Epithelial cell of proximal tubule (primary cell): ENCODE data around the gene FRMD4B. TPM values are rescaled to one million over a fixed set of nuclear protein-coding genes. Genes with fewer than 3 reads are reported as not detected.

Source experiments
- DNase-seq: peaks from one replicate; pipeline ENCODE4 v3.0.0-alpha.2; 2011; ENCODE audit warnings: low read depth
- H3K4me3 ChIP-seq: 2 replicates; pipeline ENCODE4 v1.5.1; 2011; ENCODE audit warnings: low read depth, mild to moderate bottlenecking, low read length
- total RNA-seq: library from RNA; depleted of rRNA; stranded (reverse); fragments of >200 nt; gene quantifications from 2 replicates; pipeline ENCODE4 v1.2.3, GENCODE V29; 2015
- TF ChIP-seq, protein P1 (sequence below): conservative IDR thresholded peaks from 2 replicates; pipeline ENCODE4 v1.5.1; 2012; ENCODE audit warnings: low read depth, mild to moderate bottlenecking, low read length

The FRMD4B gene
- total RNA-seq, 1 donor from 2014 or later: 21.7 TPM

DNA sequence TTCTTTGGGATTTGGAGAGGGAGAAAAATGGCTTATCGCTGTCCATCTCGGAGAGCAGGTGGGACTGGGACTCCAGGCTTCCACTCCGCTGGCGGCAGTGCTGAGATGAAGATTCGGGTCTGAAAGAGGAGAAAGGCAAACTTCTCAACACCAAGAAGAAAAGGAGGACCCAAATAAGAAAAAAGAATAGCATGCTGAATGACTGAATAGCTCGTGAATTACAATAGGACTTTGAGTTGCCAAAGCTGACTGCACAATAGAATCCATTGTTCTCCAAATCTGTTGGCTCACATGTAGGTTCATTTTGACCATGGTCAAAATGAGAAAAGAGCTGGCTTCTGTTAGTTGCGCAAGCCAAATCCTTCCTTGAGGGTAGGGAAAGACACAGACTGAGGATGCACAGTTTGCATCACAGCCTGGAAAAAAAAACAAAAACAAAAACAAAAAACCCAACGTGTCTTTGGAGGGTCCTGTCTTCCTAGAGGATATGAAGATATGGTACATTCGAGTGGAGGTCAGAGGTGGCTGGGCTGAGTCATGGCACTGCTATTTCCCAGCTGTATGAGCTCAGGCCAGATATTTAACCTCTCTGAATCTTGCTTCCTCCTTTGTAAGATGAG is 204.2 kb downstream of the FRMD4B start:
- H3K4me3 ChIP-seq: no peak overlapping the region
- DNase-seq: no peak
- TF ChIP-seq, protein P1, sequence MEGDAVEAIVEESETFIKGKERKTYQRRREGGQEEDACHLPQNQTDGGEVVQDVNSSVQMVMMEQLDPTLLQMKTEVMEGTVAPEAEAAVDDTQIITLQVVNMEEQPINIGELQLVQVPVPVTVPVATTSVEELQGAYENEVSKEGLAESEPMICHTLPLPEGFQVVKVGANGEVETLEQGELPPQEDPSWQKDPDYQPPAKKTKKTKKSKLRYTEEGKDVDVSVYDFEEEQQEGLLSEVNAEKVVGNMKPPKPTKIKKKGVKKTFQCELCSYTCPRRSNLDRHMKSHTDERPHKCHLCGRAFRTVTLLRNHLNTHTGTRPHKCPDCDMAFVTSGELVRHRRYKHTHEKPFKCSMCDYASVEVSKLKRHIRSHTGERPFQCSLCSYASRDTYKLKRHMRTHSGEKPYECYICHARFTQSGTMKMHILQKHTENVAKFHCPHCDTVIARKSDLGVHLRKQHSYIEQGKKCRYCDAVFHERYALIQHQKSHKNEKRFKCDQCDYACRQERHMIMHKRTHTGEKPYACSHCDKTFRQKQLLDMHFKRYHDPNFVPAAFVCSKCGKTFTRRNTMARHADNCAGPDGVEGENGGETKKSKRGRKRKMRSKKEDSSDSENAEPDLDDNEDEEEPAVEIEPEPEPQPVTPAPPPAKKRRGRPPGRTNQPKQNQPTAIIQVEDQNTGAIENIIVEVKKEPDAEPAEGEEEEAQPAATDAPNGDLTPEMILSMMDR: no peak

DNA sequence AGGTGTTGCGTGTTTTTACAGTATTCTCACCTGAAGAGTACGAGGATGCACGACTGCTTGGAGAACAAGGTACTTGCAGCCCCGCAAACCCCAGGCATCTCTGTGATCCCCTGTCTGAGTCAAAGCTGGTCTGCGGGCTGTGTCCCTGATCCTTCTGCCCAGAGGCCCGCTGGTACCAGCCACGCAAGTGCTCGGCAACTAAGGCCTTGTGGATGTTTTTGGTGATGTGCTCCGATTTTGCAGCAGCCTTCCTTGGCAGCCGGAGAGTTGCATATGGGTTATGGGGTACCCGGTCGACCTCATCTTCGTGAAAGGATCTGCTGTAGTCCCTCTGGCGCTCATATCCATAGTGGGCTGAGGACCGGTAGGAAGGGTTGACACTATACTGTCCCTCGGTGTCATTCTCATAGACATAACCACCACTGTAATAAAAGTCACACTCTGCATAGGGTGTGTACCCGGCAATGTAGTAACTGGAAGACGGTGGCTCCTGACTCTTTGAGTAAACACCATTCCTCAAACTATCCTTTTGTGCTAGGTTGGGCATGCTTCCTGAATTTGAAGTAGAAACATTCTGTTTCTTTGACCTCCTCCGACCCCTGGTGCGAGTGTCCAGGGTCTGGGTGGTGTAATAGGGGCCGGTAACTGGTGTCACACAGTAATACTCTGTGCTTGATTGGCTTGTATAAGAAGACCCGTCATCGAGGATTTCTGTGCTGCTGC is 204.9 kb downstream of the FRMD4B start:
- TF ChIP-seq, protein P1: no peak
- no peak for DNase-seq
- H3K4me3 ChIP-seq: no peak overlapping the region

DNA sequence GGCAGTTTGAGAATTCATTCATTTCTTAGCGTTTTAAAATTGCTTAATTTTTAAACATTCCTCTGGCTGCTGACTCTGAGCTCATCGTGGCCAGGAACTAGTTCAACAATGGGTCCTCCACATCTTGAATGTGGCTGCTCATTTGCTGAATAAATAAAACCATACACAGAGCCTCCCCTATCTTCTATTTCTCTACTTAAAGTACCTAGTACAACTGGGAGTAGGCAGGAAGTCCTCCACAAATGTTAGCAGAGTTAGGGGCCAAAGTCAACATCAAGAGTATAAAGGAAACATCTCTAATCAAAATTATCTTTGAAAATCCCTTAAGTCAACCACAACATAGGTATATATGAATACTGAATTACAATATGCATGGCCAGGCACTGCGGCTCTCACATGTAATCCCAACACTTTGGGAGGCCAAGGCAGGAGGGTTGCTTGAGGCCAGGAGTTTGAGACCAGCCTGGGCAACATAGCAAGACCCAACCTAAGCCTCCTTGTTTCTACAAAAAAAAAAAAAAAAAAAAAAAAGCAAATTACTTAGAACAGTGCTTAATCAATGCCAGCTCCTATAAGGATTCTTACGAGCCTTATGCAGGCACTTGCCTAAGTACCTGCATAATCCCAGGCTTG is 206.0 kb downstream of the FRMD4B start:
- no peak for DNase-seq

DNA sequence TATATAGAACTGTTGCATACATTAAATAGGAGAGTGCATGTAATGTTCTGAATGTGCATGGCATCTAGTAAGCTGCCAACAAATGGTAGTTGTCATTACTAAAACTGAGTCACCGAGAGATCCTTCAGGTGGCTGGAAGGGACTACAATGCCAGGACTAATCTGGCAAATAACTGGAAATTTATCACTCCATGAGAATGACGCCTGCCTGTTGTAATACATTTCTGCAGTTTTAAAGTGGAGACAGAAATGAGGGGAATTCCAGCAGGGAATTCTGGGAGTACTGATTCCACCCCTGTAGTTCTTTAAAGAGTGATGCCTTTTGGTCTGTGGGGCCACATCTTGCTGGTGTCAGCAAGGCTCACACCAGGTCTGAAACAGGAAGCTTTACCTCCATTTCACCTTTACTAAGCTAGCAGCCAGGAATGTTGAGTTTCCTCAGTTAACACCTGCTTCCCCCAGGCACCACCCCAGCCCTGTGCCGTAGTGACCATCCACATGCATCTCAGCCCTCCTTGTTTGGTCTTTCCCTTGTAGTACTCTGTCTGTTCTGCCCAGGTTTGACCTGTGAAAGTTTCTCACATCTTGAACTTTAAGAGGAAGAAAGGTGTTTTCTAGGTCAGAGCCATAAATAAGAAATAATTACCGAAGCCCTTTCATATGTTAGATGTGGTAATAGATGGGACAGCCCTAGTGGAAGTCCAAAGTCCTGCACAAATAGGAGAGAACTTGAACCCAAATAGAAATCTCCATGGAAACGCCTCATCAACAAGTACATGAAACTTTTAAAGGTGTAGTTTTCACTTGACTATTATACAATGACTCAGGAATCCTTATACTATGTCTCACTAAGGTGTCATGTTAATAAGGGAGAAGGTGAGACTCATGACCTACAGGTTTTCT is 206.8 kb downstream of the FRMD4B start:
- peak; percentile 82 for DNase-seq
- H3K4me3 ChIP-seq: no peak overlapping the region
- TF ChIP-seq, protein P1: peak; percentile 24

More for the DNA sequence above, 206.0 kb downstream of the FRMD4B start:
- TF ChIP-seq, protein P1: no peak
- no peak overlapping the region for H3K4me3 ChIP-seq

DNA sequence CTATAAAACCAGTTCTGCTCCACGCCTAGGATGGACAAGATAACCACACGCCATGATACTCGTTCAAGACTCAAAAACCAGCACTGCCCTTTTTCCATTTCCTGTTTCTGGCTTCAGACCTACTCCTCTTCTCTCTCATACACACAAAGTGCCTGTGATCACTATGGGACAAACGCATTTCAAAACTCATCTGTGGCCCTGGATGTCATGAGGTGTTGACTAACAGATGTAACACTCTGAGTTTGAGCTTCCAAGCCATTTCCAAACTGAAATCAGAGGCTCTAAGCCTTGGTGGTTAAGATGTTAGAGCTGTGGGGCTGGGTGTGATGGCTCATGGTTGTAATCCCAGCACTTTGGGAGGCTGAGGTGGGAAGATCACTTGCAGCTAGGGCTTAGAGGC is 207.8 kb downstream of the FRMD4B start:
- H3K4me3 ChIP-seq: no peak overlapping the region
- DNase-seq: no peak
- TF ChIP-seq, protein P1: no peak

DNA sequence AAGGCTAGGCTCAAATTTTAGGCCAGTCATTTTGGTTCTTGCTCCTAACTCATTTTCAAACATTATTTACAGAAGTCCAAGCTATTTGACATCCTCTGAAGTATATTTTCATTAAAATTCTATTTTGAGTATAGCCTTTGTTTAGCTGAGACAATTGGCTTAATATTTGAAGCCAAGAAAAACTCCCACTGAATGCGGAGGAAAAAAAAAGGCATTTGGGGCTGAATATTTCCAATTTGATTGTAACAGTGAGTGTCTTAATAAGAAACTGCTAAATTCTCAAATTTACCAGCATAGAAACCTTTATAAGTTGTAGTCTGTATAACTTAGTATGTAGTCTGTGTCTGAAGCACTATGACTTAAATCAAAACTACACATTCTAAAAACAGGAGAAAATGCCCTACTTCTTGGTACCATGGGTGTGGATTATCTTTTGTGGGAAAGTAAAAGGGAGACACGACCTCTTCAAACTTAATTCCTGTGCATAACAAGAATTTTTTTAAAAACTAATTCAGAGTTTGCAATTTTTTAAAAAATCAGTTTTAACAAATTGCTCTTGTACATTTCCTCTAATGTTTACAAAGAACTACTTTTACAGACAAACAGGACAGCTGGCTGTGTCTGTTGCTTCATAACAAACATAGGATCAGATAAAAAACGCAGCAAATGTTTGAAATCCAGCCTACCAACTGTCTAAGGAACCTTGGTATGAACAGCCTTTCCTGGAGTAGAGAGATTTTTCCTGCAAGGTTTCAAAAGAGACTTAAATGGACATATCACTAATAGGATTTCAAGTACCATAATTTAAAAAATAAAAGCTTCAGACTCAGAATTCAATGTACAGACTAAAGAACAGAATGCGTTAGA is 210.8 kb downstream of the FRMD4B start:
- DNase-seq: no peak
- H3K4me3 ChIP-seq: no peak overlapping the region
- TF ChIP-seq, protein P1: no peak
